GM12875 (cell line): ENCODE data around the gene SPESP1.

Source experiments
- H3K4me3 ChIP-seq: one replicate; pipeline ENCODE4 v1.5.1; 2011; ENCODE audit warnings: low read depth, low read length, control low read depth
- TF ChIP-seq, protein P1 (sequence below): IDR thresholded peaks from 2 replicates; pipeline ENCODE4 v1.5.1; 2011; ENCODE audit warnings: low read depth, mild to moderate bottlenecking, control low read depth, inconsistent platforms, low read length, moderate library complexity, borderline replicate concordance; ENCODE audit not compliant: insufficient read depth

Gene SPESP1

DNA sequence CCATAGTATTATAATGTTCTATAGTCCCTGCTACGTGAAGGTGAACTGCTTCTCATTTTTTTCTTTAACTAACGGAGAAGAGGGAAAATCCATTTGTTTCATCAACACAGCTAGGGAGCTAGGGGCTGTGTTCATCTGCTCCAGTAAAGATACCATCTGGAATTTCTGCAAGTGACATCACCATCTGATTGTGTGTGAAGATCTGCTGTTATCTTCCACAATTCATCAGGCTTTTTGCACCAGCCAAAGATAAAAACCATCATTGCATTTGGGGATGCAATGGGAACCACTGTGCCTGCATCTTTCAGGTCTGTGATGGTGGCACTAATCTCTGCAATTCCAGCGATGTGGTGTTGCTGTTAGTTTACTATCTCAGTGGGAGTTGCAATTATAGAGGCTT lies 48.7 kb downstream of the SPESP1 start:
- TF ChIP-seq, protein P1, sequence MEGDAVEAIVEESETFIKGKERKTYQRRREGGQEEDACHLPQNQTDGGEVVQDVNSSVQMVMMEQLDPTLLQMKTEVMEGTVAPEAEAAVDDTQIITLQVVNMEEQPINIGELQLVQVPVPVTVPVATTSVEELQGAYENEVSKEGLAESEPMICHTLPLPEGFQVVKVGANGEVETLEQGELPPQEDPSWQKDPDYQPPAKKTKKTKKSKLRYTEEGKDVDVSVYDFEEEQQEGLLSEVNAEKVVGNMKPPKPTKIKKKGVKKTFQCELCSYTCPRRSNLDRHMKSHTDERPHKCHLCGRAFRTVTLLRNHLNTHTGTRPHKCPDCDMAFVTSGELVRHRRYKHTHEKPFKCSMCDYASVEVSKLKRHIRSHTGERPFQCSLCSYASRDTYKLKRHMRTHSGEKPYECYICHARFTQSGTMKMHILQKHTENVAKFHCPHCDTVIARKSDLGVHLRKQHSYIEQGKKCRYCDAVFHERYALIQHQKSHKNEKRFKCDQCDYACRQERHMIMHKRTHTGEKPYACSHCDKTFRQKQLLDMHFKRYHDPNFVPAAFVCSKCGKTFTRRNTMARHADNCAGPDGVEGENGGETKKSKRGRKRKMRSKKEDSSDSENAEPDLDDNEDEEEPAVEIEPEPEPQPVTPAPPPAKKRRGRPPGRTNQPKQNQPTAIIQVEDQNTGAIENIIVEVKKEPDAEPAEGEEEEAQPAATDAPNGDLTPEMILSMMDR = no peak
- H3K4me3 ChIP-seq = no peak overlapping the region

DNA sequence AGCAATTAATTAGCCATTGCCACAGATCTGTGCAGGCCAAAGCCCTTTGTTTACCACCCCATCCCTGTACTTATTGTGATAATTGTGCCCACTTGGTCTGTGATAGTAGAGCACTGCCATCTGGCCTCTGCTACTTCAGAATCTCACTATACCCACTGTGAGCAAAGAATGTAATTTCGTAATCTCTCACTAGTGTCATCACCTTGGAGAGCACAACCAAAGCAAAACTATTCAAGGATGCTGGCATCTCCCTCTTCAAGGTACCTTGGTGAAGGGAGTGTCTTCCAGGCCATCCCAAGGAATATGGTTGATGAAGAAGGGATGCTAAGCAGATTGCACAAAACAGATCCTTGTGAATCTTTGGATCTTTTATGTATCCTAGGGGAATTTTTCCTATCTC lies 49.5 kb downstream of the SPESP1 start:
- TF ChIP-seq, protein P1 = no peak
- no peak overlapping the region for H3K4me3 ChIP-seq

DNA sequence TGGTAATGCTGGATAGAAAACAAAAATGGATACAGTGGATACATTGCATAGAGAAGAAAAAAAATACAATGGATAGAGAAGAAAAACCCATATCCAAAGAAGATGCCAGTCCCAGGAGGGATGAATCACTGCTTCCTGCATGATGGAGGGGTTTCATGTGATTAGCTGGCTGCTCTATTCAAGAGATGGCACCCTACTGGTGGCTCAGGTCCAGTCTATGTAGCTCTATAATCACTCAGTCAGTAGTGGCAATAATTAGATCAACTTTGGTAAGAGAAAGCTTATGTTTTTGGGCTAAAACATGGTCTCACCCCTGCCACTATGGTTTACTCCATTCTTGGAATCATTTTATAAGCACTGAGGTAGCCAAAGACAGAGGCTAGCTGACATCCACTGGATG lies 50.5 kb downstream of the SPESP1 start:
- no peak overlapping the region for H3K4me3 ChIP-seq
- TF ChIP-seq, protein P1 = no peak

DNA sequence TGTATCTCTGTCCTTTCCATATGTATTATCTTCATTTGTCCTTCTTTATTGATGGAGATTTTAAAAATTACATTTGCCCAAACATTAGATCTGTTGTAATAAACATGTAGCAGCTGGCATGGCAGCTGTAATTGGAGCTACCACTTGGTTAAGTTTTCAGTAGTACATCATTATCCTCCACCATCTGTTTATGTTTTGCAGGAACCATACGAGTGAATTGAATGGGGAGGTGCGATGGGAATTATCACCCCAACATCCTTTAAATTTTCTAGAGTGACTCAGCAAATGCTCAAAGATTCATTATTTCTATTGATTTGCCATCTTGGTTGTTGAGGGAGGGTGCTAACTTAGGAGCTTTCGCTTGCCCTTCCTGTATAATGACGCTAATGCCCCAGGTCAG lies 51.6 kb downstream of the SPESP1 start:
- TF ChIP-seq, protein P1 = no peak
- H3K4me3 ChIP-seq = no peak overlapping the region

DNA sequence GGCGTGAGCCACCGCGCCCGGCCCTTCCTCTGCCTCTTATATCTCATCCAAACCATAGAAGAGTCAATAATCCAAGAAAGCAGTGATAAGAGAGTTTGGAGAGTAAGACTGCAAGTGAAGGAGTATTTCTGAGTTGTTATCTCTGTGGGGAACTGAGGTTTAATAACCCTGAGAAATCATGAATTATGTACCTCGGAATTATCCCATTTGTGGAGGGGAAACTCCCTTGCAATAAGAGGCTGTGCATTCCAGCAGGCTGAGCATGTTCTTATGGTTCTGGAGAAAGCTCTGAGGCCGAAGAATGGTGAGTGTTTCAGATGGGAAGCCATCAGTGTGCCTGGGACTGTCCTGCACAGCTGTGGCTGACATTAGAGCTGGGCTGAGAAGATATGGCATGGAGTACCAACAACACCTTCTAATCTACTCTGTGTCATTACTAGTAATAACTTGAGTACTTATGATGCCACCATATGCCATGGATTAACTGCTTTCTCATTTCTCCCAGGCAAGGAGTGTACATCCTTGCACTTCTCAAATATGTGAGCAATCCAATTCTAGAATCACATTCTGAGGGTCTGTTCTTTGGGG lies 52.7 kb downstream of the SPESP1 start:
- H3K4me3 ChIP-seq = no peak overlapping the region
- TF ChIP-seq, protein P1 = no peak

DNA sequence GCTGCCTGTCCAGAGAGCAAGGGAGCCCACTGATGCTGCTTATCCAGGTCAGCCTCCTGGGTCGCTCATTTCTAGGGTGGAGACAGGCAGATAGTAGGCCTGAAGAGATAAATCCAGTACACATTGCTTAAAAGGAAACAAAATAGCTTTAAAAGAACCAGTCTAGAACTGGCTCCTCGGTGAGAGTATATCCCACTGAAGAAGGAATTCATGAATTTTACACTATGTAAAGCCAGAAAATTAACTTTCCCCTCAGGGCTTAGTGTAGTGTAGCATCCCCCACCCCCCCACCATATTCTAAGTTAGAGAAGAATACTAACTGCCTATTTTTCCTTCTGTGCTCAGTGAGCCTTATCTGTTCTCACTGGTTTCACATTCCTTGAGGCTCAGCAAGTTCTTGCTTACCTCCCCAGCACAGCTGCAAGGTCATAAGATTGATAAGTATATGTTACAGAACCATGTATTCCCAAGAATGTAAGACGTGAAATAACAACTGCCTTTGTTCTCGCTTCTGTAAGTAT lies 53.7 kb downstream of the SPESP1 start:
- H3K4me3 ChIP-seq = no peak overlapping the region
- TF ChIP-seq, protein P1 = no peak

DNA sequence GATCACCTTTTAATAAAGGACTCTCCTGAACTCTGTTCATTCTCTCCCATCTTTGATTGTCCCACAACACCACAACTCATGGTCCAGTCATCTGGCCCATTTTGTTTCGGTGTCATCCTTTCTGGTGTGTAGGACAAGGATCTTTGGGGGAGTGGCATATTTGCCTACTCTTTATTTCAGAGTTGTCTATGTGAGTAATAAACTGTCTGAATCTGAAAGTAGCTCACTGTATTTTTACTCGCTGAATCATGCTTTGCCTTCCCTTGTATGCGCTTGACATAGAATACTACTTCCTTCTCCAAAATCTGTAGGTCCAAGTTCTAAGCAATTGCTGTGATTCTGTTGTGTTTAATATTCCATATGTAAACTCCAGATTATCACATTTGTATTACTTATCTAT lies 54.3 kb downstream of the SPESP1 start:
- no peak overlapping the region for H3K4me3 ChIP-seq
- TF ChIP-seq, protein P1 = no peak
